Measurements from ENCODE around the gene JAM3.
A peak's percentile ranks its signal among the peaks of the same experiment; 100 is the strongest.

Gene JAM3

DNA sequence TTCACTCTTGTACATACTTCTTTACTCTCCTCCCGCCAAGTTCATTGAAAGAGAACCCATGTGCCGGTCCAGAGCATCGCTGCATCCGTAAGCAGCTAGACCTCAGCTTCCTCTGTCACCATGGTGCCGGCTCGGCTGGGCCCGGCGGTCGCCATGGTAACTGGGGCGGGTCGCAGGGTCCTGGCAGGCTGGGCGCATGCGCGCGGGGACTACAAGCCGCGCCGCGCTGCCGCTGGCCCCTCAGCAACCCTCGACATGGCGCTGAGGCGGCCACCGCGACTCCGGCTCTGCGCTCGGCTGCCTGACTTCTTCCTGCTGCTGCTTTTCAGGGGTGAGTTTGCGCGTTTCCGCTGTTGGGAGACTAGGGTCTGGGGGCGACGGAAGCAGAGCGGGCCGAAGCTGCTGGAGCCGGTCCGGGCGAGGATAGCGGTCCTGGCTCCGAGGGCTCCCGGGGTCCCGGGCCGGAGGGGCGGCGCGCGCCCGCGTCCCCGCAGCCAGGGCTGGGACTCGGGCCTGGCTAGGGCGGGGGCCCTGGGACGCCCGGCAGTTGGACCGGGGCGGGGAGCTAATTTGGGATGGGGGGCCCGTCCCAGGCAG is at the start of gene JAM3:
Gene JAM3 (plus strand): TSS at position 244 of the 597 bp plus-strand sequence. CDS start 12 bp downstream, at position 256.
- no peak for DNase-seq (ENCODE audit: low read depth, low spot score)
- no peak within 1 kb of the TSS for H3K27ac ChIP-seq

DNA sequence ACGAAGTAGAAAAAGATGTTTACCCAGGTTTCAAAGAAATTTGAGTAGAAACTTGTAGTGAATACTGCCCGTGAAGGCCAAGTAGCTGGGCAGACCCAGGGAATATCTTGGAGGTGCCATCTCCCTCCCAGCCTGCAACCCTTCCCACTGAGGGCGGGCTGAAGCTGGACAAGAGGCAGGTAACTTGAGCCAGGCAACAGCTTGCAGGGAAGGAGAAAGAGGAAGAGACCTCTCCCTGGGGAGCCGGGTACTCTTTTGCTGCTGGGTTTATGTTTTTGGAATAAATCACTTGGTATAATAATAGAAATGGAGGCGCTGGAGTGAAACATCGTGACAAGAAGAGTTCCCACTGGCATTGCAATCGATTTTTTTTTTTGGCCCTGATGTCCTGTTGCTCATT is 49.4 kb upstream of the JAM3 start:
- no peak overlapping the region for H3K27ac ChIP-seq
- DNase-seq (ENCODE audit: low read depth, low spot score) = no peak

DNA sequence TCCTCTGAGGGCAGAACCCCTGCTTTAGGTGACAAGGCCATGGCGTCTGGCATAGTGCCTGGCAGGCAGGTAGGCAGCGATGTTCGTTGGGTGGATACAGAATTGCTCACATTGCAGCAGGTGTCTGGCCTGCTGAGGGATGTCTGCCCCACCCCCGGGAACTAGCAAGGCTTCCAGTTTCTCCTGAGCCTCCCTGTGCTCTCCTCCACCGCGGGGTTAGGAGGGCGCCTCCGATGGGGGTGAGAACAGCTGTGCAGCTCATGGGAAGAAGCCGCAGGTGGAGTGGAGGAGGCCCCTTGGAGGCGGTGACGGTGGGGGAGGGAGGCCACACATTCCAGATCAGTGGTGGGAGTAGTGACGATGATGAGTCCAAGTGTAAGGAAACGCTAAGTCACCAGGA is 48.3 kb upstream of the JAM3 start:
- no peak overlapping the region for H3K27ac ChIP-seq
- no peak for DNase-seq (ENCODE audit: low read depth, low spot score)

DNA sequence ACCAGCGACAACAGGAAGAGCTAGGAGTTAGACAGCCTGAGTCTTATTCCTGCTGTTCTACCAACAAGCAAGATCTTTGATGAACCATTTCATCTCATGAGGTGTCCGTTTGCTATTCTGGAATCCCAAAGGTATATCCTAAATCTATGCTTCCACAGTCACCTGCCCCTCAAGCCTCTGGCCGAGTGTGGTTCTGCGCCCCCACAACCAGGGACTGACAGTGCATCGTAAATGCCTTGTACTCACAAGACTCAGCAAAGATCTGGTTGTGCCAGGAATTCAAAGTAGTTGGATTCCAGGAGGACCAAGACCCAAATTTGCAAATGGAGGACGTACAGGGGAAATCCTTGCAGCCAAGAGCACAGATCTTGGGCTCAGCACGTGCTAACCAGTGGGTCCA is 47.5 kb upstream of the JAM3 start:
- H3K27ac ChIP-seq = no peak overlapping the region
- no peak for DNase-seq (ENCODE audit: low read depth, low spot score)

DNA sequence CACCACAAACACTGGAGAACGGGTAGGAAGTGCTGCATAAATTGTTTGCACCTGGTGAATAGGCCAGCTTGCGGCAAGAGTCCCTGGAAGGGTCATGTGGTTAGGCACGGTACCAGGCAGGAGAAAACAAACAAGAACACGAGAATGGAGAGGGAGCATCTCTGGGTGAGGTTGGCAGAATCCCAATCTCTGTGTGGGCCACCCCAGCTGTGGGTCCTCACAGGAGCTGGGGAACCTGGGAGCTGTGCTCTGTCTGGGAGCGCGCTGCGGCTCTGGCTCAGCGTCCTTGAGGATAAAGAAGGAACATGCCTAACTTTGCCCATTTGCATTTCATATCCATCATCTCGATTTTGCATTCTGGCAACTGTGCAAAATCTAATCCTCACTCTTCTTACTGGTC is 46.1 kb upstream of the JAM3 start:
- no peak for DNase-seq (ENCODE audit: low read depth, low spot score)
- H3K27ac ChIP-seq = no peak overlapping the region

DNA sequence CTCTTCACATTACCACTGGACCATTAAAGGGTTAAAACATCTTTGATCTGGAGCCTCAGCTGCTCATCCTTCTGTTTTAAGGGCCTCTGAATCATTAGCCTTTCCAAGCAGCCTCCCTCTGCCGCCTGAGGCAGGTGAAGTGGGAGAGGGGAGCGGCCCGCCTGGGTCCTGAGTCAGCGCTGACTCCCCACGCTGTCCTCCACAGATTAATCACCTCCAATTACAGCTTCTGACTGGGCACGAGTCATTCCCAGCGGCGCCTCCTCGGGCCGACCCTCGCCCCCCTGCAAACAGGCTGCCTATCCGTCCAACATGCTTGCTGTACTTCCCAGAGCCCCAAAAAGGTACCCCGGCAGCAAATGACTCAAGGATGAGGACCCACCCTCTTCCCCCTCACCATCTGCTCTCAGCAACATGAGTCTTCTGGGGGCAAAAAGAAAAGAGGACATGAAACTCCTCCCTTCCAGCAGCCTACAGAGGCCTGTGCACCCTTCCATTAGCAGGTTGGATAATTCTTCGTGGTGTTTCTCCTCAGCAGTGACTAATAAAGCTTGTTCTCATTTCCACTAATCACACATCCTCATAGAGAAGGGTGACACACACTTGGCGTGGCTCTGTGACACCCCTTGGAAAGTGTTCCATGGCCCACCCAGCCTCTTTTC is 44.3 kb upstream of the JAM3 start:
- H3K27ac ChIP-seq = peak overlapping the region; percentile 71
- peak; percentile 78 for DNase-seq (ENCODE audit: low read depth, low spot score)

DNA sequence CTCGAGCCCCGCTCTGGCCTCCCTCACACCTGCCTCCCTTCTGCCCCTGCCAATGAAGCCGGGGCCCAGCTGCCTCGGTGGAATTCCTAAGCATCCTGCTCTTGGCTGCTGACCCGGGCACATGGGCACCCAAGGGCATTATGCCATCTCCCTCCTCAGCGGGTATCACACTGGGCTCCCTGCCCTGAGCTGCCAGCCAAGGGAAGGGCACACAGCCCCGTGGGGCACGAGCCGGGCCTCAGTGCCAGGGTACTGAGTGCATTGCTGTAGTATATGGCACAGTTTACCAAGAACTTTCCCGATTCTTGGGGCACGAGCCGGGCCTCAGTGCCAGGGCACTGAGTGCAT is 43.8 kb upstream of the JAM3 start:
- peak overlapping the region; percentile 71 for H3K27ac ChIP-seq
- DNase-seq (ENCODE audit: low read depth, low spot score) = no peak

DNA sequence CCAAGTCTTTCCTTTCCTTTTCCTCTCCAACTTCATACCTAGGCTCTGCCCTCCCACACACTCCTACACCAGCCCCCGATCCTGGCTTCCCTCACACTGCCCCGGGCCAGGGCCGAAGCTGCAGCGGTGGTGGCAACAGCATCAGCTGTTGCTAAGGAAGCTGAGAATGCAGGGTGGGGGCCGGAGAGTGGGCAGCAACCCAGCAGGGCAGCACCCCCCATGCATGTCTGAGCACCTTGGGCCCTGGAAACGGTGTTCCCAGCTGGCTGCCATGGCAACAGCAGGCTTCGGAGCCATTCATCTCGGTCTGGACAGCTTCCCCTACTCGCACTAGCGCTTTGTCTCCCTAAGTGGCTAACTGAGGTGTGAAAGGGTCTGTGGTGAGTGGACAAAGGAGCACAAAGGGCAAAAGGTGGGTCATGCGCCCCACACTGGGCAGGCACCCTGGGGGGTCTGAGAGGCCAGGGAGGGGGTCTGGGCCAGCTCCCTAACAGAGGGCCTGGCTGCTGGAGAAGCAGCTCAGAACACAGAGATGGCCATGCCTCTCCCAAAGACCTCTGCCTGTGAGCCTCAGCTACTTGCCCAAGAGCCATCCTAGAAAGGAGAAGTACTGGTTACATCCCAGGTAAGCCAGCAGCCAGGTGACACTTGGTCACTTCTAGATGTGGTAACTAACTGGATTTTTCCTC is 42.1 kb upstream of the JAM3 start:
- no peak overlapping the region for H3K27ac ChIP-seq
- no peak for DNase-seq (ENCODE audit: low read depth, low spot score)

DNA sequence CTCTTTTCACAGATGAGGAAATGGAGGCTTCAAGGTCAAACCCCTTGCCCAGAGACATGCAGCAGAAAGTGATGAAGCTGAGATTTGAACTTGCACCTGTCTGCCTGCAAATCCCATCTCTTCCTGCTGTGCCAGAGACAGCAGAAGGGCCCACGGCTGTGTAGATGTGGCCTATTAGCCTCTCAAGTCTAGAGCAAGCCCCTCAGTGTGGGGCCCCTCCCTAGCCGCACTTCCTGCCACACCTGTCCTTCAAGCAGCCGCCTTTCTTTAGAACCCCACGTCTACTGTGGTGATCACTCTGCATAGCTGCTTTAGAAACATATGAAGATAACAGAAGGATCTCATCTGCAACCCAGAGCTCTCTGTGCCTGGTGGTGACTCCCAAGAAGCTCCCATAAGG is 41.2 kb upstream of the JAM3 start:
- H3K27ac ChIP-seq = no peak overlapping the region
- no peak for DNase-seq (ENCODE audit: low read depth, low spot score)

DNA sequence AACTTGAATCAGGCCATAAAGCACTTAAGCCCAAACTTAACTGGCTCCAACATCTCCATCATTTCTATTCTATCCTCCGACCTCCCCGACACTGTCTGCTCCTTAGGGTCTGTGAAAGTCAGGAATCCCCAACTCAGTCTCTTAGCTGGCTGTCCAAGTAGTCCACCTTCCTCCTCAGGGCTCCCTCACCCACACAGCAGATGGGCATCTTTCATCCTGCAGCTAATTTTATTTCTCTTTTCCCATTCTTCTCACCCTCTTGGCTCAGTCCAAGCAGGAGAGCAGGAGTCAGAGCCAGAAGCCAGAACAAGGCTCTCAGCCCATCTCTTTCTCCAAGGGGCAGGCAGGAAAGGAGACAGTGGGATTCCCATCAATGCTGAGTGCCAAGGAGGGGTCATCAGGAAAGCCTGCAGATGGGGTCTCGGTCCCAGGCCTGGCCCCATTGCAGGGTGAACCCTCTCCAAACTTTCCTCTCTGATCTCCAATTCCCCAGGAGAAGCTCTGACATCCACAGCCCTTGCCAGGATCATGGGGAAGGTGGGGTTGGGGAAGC is 40.4 kb upstream of the JAM3 start:
- DNase-seq (ENCODE audit: low read depth, low spot score) = no peak
- H3K27ac ChIP-seq = no peak overlapping the region

DNA sequence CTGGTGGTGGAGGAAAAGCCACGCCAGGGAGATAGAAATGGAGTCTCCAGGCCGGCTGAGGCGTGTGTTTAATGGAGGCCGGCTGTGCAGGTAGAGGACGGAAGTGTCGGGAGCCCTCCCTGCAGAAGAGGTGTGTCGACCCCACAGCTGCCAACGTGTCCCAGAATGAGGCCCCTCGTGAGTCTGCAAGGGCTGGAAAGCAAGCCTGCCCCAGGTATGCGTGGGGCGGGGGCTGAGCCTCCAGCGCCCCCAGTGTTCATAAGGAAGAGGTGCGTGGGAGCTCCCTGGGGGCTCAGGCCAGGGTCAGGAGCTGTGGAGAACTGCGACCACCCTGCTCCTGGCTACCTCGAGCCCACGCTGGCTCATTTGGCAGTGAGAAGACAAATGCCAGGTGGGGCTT is 38.0 kb upstream of the JAM3 start:
- no peak for DNase-seq (ENCODE audit: low read depth, low spot score)
- H3K27ac ChIP-seq = no peak overlapping the region

DNA sequence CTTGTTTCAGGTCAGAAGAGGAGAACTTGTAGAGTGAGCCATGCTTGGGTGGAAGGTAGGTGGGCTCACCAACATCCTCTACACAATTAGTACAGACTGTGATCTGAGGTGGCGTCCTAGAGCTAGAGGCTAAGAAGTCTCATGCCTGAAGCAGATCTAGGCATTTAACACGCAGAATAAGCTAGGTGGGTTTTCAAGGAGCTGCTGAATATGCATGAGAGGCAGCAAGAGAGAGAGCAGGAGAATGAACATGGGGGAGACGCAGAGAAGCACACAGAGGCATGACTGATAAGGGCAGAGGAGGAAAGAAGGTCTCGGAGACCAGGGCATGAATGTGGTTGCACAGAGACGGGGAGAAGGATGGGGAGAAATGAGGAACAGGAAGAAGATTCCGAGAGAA is 36.8 kb upstream of the JAM3 start:
- H3K27ac ChIP-seq = no peak overlapping the region
- DNase-seq (ENCODE audit: low read depth, low spot score) = no peak

DNA sequence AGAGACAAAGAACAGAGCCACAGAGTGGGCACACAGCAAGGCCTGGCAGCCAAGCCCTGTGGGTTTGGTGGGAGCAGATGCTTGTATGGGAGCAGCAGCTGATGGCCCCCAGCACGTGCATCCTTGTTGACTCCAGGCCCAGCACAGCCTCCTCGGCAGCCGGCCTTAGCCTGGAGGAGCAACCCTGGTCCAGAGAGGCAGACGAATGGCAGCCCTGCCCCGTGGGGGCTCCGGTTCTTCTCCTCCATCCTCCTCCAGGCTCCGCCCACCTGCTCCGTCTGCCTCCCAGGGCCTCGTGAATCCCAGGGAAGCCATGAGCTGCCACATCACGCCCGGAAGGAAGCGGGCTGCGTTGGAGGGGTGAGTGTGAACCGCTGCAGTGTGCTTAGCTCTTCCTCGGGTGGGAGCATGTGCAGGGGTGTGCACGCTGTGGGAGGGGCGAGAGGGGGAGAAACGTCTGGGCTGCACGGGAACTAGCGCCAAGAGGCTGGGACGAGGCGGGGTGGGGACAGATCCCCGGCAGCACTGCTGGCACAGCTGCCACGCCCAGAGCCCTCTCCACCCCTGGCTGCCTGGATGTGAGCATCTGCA is 36.3 kb upstream of the JAM3 start:
- H3K27ac ChIP-seq = no peak overlapping the region
- DNase-seq (ENCODE audit: low read depth, low spot score) = no peak

DNA sequence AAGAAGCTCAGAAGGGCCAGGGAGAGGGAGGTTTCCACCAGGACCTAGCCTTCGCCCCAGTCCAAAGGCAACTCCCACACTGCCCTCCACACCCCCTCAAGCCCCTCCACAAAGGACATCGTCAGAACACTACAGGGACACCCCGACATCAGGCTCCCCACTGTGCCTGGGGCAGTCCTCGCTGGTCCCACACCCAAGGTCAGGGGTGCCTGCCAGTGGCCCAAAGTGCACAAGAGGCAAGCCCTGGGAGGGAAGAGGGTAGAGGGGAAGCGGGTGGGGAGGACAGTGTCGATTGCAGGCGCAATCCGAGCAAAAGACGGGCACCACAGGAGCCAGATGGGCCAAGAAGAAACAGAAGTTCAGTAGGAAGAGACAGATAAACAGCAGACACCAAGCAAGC is 35.6 kb upstream of the JAM3 start:
- no peak overlapping the region for H3K27ac ChIP-seq
- no peak for DNase-seq (ENCODE audit: low read depth, low spot score)

DNA sequence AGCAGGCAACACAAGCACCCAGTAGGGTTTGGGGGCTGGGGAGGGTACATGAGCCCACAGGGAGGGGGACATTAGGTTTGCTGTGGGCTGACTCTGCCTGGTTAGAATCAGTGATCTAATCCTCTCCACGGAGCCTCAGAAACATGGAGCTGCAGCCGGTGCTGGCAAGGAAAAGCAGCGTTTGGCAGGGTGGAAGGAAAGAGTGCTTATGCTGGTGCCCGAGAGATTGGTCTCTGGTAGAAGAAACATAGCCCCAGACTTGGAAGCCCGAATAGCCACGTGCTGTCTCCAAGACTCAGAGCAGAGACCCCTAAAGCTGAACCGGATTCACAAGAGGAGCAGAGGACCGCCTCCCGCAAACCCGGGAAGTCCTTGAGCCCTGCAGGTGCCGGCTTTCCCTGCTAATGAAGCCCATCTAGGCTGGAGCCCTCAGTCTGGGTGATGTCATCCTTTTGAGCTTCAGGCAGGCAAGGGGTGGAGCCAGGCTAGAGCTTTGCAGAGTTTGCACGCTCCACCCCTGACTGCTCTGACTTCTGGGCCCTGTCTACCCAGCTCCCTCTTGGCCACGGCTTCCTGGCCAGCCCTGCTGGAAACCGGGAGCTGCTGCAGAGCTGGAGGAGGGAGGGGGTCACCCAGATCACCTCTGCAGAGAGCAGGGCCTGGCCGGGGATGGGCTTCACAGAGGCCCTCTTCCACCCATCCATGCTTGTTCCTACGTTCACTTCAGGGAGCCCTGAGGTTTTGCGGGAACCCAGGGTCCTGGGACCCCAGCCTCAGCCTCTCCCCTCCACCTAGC is 35.0 kb upstream of the JAM3 start:
- no peak for DNase-seq (ENCODE audit: low read depth, low spot score)
- peak overlapping the region; percentile 79 for H3K27ac ChIP-seq

DNA sequence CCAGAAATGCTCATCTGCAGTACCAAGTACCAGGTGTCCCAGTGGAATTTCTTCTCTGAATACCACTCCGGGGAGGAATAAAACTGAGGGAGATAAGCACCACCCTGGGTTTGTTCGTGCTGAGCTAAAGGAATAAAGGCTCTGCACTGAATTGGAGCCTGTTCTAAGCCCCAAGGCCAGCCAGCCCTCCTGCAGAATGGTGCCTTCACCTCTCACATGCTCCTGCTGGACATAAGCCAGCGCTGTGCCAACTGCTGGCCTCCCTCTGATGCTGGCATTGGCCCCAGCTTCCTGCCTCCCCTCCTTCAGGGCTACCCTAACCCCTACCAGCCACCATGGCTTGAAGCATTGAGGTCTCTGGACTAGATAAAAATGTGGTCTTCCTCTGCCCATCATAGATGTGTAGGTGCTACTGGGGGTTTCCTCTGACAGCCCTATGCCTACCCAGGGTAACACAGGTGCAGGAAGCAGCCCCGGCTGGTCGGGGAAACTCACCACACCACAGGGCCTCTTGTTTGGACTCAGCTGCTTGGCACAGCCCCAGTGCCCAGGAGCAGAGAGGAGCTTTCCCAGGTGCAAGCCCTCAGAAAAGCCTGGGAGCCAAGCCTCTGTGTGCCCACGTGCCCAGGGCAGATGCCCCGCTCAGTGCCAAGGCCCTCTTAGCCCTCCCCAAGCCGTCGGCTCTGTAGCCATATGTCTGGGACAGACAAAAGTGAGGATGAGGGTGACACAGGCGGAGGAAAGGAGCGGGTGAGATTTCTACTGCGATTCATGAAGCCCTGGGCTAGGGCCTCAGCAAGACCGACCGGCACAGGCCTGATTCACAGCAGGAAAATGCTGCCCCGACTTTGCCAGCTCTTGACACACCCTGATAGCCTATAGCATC is 34.1 kb upstream of the JAM3 start:
- peak overlapping the region; percentile 79 for H3K27ac ChIP-seq
- peak; percentile 56 for DNase-seq (ENCODE audit: low read depth, low spot score)

DNA sequence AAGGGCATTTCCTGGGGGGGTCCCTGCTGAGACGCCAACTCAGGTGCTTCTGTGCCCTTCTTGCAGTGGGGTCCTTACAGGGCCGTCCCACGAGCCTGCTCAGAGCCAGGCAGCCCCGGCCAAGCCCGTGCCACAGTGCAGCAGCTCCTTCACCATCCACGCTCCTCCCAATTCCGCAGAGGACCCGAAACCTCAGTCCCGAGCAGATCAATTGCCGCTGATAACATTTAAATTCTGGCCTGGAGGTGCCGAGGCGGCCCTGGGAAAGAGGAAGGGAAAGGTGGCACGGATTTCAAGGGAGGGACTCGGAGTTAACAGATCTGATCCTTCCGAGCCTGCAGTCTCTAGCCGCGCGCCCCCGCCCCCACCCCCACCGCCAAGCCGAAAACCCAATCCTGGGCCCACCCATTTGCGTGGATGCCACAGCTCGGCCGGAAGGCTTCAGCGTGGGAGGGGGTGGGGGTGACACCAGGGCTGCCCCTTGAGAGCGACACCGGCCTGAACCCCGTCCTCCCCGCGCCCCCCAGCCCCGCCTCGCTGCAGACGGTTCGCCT is 32.3 kb upstream of the JAM3 start:
- peak overlapping the region; percentile 30 for H3K27ac ChIP-seq
- no peak for DNase-seq (ENCODE audit: low read depth, low spot score)

DNA sequence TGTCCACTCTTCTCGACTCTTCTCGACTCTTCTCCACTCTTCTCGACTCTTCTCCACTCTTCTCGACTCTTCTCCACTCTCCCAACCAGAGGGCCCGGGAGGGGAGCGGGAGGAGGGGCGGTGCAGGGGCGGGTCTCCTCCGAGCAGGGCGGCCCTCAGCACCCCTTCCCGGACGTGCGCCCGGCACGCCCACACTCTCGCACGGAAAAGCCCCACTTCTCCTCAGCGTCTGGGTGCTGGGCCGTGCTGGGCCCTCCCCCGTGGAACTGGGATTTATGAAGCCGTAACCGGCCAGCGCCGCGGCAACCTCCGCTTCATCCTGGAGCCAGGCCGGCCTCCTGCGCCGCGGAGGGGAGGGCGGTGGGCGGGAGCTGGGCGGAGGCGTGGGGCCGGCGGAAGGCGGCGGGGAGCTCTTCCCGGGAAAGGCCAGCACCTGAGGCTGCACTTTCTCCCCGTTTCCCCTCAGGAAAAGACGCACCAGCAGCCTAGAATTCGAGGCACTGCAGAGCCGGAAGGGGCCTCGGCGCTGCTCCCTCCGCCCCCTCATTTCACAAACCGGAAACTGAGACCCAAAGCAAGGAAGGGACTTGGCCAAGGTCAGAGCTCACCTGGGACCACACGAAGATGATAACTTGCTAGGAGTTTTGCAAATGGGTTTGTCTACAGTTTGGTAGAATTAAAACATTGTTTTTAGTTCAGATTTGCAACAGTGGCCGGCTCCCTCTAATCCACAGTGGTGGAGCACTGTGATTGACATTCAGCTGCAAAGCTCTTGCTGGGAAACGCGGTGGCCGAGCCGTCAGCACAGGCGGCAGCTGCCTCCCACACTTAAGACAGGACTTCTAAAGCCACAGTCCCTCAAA is 31.6 kb upstream of the JAM3 start:
- DNase-seq (ENCODE audit: low read depth, low spot score) = no peak
- peak overlapping the region; percentile 30 for H3K27ac ChIP-seq

All from epithelial cell of prostate (primary cell).